Stimulated activated CD8-positive, alpha-beta memory T cell treated with anti-CD3 and anti-CD28 coated beads, Interleukin-4, amount 100 ng/mL, for 1 hour (primary cell): ENCODE measurements around the gene CSNK1D.

Experiments
- DNase-seq, 2 donors: peaks; one replicate each; pipeline ENCODE4 v3.0.0-alpha.2; 2020; ENCODE audit warnings: low read depth in 2 of 2, low spot score in 1 of 2

Gene CSNK1D

DNA sequence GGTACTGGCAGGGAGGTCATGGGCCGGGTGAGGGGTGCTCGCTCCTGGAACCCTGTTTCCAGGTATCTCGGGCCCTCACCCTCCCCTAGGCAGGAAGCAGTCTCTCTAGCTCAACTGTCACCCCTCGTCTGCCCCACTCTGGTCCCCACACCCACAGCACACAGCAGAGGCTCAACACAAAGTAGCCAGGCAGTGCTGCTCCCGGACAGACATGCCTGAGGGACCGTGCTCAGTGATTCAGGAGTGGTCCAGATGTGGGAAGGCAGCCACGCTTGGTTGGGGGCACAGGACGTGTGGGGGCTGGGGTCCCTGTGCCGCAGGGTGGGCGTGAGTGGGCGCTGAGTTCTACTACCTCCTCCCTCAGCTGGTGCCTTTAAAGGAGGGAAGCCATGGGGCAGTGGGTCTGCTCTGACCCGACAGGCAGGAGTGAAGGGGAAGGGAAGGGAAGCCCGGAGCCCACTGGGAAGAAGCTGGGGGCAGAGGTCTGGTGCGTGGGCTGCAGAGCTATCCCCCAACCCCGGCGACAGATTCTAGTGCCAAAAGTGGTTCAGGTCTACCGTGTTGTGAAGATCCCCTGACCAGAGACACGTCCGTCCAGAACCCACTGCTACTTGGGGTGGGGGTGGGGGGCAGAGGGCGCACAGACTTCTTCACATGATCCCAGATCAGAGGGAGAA lies 32.9 kb downstream of the CSNK1D start:
- DNase-seq: no peak

DNA sequence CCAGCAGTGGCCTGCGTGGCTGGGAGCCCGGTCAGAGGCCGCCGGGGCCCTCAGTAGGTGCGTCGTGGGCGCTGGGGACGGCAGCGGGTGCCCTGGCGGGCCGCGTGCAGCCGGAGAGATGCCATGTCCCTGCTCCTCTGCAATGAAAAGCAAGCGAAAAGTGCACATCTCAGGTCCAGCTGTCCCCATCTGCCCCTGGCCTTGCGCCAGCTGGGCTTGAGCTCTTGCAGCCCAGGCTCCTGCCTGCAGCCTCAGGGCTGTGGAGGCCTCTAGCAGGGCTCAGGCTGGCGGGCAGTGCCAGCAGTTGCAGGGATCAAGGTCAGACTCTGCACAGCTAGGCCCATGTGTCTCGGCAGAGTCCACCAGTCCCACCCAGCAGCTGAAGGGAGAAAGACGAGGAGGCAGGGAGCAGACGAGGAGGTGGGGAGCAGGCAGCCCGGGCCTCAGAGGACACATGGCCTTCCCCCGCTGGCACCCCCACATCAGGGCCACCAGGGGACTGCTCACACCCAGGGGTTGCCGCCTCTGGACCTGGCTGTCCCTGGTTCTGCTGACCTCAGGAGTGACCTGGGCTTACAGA lies 33.5 kb downstream of the CSNK1D start:
- DNase-seq: no peak

DNA sequence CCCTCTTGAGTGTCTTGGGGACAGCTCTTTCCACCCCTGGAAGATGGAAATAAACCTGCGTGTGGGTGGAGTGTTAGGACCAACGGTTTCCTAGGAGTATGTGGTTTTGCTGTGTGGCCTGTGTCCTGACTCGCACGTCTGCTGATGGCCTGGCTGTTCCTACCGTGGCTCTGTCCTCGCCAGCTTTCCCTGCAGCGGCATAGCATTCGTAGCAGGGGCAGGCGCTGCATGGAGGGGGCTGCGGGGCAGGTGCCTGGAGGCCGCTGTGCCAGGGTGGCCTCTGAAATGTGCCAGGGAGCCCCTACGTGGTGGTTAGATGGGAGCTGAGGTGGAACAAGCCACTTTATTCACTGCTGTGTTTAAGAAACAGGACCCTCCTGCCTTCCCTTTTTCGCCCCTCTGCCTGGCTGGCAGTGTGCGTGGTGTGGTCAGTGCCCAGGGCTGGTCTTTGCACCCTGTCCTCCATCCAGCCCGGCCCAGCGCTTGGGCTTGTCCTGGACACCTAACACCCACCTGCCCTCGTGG lies 34.0 kb downstream of the CSNK1D start:
- DNase-seq: no peak

DNA sequence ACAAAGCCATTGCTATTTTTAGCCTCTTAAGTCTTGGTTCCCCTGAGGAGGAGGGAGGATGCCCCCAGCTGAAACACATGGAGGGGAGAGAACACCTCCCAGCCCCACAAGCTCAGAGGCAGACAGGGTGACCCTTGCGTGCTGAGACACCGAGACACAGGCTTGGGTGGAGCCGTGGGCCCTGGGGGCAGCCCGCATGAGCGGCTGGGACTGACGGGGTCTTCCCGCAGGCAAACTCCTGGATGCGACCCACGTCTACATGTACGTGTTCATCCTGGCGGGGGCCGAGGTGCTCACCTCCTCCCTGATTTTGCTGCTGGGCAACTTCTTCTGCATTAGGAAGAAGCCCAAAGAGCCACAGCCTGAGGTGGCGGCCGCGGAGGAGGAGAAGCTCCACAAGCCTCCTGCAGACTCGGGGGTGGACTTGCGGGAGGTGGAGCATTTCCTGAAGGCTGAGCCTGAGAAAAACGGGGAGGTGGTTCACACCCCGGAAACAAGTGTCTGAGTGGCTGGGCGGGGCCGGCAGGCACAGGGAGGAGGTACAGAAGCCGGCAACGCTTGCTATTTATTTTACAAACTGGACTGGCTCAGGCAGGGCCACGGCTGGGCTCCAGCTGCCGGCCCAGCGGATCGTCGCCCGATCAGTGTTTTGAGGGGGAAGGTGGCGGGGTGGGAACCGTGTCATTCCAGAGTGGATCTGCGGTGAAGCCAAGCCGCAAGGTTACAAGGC lies 34.9 kb downstream of the CSNK1D start:
- peak in 1 of 2 donors; percentile 41 for DNase-seq

DNA sequence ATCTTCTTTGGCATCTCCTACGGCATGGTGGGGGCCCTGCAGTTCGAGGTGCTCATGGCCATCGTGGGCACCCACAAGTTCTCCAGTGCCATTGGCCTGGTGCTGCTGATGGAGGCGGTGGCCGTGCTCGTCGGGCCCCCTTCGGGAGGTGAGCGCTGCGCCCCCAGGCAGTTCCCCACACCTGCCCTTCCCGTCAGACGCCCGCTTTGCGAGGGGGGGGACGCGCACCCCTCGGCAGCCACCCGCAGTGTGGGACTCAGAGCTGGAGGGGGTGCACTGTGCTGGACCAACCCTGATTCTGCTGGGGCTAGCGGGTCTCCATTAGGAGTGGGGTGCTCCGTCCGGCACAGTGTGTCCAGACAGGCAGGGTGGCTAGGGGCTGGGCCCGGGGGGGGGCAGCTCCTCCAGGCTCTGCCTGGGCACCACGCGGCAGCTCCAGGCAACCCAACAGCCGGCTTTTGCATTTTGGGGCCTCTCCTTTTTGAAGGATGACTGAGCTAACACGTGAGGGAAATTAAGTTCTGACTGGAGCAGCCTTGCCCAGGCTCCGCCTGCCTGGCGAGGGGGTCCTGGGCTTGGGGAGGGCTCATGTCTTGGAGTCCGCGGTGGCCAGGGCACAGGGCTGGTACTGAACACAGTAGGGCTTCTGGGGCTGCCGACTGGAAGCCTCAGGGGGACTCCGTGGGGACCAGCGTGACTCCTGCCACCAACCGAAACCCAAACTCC lies 35.6 kb downstream of the CSNK1D start:
- no peak for DNase-seq

DNA sequence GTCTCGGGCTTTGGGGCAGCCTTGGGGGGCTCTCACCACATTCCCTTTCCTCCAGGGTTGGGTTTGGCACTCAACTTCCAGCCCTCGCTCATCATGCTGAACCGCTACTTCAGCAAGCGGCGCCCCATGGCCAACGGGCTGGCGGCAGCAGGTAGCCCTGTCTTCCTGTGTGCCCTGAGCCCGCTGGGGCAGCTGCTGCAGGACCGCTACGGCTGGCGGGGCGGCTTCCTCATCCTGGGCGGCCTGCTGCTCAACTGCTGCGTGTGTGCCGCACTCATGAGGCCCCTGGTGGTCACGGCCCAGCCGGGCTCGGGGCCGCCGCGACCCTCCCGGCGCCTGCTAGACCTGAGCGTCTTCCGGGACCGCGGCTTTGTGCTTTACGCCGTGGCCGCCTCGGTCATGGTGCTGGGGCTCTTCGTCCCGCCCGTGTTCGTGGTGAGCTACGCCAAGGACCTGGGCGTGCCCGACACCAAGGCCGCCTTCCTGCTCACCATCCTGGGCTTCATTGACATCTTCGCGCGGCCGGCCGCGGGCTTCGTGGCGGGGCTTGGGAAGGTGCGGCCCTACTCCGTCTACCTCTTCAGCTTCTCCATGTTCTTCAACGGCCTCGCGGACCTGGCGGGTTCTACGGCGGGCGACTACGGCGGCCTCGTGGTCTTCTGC lies 36.3 kb downstream of the CSNK1D start:
- DNase-seq: no peak

DNA sequence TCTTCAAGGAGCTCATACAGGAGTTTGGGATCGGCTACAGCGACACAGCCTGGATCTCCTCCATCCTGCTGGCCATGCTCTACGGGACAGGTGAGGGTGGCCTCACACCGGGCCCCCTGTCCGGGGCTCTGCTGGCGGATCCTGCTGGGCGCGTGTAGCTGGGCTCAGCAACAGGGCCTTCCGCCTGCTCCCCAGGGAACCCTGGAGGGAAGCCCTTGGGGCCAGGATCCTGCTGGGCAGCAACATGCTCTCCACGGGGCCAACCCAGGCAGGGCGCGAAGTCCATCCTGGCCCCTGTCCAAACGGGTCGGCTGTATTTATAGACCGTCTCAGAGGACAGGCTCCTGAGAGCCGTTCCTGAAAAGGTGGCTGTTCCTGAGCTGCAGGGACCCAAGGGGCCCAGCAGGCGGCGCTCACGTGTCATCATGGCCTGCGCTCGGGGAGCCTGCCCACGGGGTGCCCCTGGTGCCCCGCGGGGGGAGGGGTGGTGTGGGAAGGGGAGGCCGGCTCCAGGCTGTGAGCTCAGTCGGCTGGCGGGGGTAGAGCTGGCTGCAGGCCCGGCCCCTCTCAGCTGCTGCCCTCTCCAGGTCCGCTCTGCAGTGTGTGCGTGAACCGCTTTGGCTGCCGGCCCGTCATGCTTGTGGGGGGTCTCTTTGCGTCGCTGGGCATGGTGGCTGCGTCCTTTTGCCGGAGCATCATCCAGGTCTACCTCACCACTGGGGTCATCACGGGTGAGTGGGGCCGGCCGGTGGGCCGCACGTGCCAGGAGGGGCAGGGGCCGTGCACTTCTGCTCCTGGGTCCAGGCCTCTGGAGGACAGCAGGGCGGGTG lies 37.1 kb downstream of the CSNK1D start:
- no peak for DNase-seq

DNA sequence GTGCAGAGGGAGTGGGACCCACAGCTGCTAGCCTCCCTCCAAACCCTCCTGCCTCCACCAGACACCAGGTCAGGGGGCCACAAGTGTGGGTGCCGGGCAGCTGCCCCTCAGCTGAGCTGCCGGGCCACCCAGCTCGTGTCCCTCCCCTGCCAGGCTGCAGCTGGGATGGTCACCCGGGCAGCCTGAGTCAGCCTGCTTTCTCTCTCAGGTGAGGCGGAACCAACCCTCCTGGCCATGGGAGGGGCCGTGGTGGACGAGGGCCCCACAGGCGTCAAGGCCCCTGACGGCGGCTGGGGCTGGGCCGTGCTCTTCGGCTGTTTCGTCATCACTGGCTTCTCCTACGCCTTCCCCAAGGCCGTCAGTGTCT lies 37.7 kb downstream of the CSNK1D start:
- no peak for DNase-seq

DNA sequence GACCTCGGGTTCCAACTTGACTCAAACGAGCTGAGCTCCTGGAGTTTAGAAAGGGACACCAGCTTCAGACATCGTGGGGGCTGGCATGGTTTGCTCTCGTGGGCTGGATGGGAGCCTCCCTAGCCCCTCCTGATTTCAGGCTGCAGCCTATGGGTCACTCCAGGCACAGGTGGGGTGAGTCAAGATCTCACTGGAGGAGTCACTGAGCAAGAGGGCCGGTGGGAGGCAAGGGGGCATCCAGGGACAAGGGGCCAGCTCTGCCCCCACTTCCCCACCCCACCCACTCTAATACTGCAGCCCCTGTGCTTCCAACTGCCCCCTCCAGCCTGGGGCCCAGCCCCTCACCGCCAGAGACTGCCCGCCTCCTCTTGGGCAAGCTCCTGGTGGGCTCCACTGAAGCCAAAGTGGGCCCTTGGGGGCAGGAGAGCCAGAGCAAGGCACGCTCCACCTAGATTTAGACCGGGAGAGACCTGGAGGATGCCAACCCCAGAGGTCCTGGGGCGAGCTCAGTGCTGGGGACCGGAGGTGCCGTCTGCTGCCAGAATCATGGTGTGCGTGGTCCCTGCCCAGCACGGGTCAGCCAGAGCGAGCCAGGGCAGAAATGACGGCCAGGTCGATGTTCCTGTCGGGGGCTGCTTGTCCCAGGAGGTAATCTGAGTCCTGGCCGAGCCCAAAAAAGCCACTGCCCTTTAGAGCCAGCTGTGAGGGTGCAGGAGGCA lies 38.3 kb downstream of the CSNK1D start:
- DNase-seq: no peak

DNA sequence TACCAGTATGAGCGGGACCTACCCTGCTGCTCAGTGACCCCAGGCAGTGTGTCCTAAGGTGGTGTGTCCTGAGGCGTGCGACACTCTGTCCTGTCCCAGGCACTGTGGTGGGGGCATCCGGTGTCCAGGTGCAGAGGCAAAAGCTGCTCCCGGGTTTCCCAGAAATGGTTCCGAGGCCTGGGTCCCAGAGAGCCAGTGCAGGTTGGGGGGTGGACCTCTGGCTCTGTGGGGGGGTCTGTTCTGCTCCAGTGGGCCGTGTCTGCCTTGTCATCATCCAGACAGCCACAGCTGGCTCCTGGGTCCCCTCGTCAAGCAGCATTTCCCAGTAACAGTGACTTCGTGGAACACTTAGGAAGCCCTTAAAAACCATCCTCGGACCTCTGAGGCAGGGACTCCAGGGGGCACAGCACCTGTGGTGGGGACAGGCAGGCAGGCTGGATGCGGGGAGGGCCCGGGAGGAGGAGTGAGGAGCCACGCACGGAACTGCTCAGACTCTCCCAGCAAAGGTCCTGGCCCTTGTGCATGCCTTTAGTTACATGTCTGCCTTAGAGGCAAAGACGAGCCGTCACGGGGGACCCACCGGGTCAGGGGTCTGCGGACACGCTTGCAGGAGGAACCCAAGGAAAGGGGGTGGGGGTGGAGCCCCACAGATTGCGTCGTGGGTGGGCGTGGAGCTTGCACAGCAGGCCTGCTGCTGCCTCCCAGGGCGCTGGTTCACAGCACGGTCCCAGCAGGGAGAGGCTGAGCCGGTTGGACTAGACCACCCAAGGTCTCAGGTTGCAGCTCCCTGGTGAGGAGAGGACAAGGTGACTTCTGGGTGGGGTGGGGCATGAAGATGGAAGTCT lies 39.1 kb downstream of the CSNK1D start:
- DNase-seq: no peak

DNA sequence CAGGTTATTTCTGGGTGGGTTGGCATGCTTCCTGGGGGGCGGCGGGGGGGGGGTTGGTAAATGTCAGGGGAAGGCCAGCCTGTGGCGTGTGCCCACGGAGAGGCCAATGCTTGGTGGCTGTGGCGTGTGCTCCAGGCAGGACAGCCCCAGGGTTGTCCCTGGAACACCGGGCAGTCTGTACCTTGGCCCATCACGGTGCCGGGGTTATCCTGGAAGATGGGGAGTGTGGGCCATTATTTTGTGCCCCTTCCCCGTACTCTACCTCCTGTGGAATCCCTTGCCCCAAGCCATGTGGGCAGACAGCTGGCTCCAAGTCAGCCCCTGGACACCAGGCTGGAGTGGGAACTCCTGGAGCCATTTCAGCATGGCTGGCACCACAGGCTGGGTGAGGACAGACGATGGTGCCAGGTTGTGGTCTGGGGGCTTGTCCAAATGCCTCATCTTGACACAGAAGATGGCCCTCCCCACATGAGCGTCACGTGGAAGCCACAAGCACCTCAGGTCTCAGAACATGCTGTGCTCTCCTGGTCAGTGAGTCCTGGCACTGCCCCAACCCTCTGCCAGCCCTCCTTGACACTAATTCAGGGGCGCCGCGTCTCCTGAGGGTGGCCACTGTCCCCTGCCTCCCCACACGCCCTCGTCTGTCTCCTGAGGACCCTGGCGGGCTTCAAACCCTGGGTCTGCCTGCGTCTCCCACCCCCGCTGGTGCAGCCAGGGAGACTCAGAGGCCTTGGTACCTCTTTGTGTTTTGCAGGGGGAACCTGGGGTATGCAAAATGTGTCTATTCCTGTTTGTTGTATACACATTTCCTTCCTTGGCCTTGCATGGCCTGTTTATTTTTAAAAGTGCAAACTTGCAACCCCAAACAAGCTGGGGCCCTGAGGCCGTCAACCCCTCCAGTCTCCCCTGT lies 40.4 kb downstream of the CSNK1D start:
- DNase-seq: no peak

DNA sequence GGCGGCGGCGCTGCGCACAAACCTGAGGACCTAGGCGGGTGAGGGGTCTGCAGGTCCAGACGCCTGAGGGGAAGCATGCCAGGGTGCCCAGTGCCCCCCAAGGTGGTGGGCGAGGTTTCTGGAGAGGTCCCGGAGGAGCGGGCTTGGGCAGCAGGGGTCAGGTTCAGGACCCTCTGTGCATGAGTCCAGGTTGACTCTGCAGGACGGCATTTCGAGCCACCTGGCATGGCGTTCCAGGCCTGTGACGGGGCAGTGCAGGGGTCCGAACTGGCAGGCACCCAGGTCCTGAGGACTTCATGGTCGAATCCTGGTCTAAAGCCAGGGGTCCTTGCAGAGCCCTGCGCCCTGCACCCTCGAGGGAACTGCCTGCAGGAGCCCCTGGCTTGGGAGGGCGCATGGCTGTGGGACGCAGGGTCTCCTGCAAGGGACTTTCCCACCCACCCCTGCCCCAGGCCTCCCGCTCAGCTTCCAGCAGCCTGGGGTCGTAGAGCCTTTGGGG lies 41.1 kb downstream of the CSNK1D start:
- no peak for DNase-seq

DNA sequence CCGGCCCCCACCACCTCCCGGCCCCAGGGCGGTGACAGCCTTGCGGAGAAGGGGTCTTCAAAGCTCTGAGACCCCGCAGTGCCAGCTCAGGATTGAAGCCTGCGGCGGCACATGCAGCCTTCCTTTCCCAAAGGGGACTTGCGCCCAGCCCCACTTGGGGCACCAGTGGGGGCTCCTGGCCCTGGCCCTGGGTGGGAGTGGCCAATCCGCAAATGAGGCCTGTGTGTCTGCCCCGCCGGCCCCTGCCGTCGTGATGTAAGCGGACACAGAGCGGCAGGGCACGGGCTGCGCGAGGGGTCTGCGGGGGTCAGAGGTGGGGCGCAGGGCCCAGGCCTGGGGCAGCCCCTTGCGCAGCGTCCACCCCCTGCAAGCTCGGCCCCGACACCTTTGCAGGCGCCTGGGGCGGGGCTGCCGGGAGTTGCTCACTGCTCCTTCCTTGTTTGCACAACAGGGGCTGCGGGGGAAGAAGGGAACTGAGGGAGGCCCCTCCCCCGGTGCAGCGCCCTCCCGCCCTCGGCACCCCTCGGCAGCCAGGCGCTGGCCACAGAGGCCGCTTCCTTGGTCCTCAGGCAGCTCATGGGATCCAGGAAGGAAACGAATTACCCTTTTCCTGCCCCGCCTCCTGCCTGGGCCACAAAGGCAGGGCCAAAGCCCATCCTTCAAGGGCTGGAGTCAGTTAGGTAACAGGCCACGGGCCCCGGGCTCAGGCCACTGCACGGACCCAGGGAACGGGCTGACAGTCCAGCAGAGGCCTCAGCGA lies 41.8 kb downstream of the CSNK1D start:
- no peak for DNase-seq

DNA sequence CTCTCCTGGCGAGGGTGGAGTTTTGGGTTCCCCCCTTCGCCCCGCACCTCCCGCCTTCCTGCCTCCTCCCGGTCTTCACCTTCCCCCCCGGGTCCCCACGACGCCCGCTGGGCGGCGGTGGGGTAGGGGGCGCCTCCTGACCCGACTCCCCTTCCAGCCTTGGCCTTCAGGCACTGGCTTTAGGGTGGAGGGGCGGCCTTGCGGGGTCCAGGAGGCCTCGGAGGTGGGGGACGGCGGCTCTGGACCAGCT lies 42.3 kb downstream of the CSNK1D start:
- no peak for DNase-seq

DNA sequence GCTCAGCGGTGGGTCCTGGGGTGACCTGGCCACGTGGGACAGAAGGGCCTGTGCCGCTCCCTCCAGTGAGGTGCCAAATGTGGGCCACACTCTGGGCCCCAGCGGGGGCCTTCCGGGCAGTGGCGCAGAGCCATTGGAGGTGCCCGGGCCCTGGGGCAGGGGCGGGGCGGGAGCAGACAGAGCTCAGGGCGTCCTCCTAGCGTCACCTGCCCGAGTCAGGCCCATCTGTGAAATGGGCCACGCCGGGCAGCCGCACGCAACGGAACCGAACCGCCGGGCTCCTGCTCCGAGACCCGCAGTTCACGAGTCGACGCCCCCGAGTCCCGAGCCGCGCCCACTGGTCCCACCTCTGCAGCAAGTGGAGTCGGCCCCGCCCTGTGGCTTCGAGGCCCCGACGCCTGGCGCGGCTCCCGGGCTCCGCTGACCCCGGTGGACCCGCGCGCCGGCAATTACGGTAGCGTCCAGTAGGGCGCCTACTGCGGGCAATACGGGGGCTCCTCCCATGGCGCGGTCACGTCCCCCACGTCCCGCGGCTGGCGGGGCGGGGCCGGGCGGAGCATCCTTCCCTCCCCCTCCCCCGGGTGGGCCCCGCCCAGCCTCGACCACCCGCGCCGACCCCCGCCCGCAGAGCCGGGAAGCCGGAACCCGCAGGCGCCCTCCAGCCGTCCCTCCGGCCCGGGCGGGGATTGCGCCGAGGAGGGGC lies 42.7 kb downstream of the CSNK1D start:
- no peak for DNase-seq
